PFSK-1 (cell line): ENCODE results near the gene PTPRM.

Experiments
- FOXP2 ChIP-seq: optimal IDR thresholded peaks from 2 replicates; pipeline ENCODE3; 2011; ENCODE audit warnings: borderline replicate concordance, control low read depth, inconsistent platforms; ENCODE audit not compliant: insufficient read depth; ENCODE audit errors: extremely low read length, extremely low read depth
- POLR2AphosphoS5 ChIP-seq: IDR thresholded peaks from 2 replicates; pipeline ENCODE4 v1.6.1; 2012; ENCODE audit warnings: low read depth, mild to moderate bottlenecking, control low read depth, low read length, moderate library complexity
- SIN3A ChIP-seq: IDR thresholded peaks from 2 replicates; pipeline ENCODE4 v1.6.1; 2012; ENCODE audit warnings: mild to moderate bottlenecking, low read length, moderate library complexity, borderline replicate concordance; ENCODE audit not compliant: insufficient read depth
- TAF1 ChIP-seq: IDR thresholded peaks from 2 replicates; pipeline ENCODE4 v1.6.1; 2012; ENCODE audit warnings: low read length, control low read depth, borderline replicate concordance; ENCODE audit not compliant: insufficient read depth
- TF ChIP-seq, protein P1 (sequence below), 2 experiments: IDR thresholded peaks; 2 replicates each; pipeline versions ENCODE4 v1.6.1 to v1.8.0; 2011 to 2012; ENCODE audit warnings: low read depth in 2 of 2, low read length in 2 of 2, control low read depth in 1 of 2, inconsistent platforms in 1 of 2, mild to moderate bottlenecking in 1 of 2, moderate library complexity in 1 of 2; ENCODE audit not compliant: insufficient read depth in 1 of 2

PTPRM gene

GRCh38 chr18:7904529-7904928 is 337.4 kb downstream of the PTPRM start:
- no peak for TF ChIP-seq SIN3A
- no peak for TF ChIP-seq POLR2AphosphoS5
- no peak for TF ChIP-seq FOXP2
- TF ChIP-seq, protein P1, sequence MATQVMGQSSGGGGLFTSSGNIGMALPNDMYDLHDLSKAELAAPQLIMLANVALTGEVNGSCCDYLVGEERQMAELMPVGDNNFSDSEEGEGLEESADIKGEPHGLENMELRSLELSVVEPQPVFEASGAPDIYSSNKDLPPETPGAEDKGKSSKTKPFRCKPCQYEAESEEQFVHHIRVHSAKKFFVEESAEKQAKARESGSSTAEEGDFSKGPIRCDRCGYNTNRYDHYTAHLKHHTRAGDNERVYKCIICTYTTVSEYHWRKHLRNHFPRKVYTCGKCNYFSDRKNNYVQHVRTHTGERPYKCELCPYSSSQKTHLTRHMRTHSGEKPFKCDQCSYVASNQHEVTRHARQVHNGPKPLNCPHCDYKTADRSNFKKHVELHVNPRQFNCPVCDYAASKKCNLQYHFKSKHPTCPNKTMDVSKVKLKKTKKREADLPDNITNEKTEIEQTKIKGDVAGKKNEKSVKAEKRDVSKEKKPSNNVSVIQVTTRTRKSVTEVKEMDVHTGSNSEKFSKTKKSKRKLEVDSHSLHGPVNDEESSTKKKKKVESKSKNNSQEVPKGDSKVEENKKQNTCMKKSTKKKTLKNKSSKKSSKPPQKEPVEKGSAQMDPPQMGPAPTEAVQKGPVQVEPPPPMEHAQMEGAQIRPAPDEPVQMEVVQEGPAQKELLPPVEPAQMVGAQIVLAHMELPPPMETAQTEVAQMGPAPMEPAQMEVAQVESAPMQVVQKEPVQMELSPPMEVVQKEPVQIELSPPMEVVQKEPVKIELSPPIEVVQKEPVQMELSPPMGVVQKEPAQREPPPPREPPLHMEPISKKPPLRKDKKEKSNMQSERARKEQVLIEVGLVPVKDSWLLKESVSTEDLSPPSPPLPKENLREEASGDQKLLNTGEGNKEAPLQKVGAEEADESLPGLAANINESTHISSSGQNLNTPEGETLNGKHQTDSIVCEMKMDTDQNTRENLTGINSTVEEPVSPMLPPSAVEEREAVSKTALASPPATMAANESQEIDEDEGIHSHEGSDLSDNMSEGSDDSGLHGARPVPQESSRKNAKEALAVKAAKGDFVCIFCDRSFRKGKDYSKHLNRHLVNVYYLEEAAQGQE (IDR thresholded peaks at IDR 0.05; ENCODE audit: insufficient read depth in 1 of 2, low read depth in 2 of 2, low read length in 2 of 2), result no peak
- no peak for TF ChIP-seq TAF1

DNA sequence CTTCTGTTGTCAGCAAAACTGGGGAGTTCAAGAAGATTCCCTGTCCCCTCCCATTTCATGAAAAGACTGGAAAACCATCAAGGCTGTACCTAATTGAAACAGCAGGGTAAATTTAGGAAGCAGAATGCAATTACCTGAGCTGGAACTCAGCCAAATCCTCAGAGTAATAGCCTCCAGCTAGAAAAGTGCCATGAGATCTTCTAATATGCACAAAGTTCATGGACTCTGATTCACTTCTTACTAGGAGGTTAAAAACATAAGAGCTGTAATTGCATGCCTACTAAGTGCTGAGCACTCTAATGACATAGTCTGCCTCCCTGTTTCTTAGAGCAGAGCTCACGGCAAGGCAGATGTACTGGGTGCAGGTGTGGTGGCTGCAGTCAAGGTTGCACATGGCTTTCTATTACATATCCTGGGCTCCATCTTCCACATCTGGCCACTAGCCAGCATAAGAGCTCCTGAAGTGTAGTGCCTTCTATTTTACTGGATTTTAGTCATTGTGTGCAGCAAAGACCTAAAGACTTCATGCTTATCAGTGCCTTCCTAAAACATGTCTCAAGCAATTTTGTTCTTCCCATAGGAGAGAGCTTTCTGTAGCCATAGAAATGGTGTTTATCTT is 341.7 kb downstream of the PTPRM start:
- no peak for TF ChIP-seq POLR2AphosphoS5
- TF ChIP-seq, protein P1 (IDR thresholded peaks at IDR 0.05; ENCODE audit: insufficient read depth in 1 of 2, low read depth in 2 of 2, low read length in 2 of 2), result no peak
- no peak for TF ChIP-seq TAF1
- no peak for TF ChIP-seq SIN3A
- TF ChIP-seq FOXP2, result no peak

GRCh38 chr18:7914834-7915670 is 347.9 kb downstream of the PTPRM start:
- TF ChIP-seq POLR2AphosphoS5 (no peak), FOXP2 (no peak), TAF1 (no peak), SIN3A (no peak)
- TF ChIP-seq, protein P1 (IDR thresholded peaks at IDR 0.05; ENCODE audit: insufficient read depth in 1 of 2, low read depth in 2 of 2, low read length in 2 of 2), result no peak

- TF ChIP-seq TAF1, result no peak
- no peak for TF ChIP-seq FOXP2
- TF ChIP-seq, protein P1 (IDR thresholded peaks at IDR 0.05; ENCODE audit: insufficient read depth in 1 of 2, low read depth in 2 of 2, low read length in 2 of 2), result no peak
These were observed 351.6 kb downstream of the PTPRM start for GRCh38 chr18:7918701-7919100.
